ENCODE measurements around the gene PORCN. TPM values are rescaled to one million over a fixed set of nuclear protein-coding genes. Genes with fewer than 3 reads are reported as not detected.

Gene PORCN
- total RNA-seq, 1 experiment from 2014 or later = 12.9 TPM

DNA sequence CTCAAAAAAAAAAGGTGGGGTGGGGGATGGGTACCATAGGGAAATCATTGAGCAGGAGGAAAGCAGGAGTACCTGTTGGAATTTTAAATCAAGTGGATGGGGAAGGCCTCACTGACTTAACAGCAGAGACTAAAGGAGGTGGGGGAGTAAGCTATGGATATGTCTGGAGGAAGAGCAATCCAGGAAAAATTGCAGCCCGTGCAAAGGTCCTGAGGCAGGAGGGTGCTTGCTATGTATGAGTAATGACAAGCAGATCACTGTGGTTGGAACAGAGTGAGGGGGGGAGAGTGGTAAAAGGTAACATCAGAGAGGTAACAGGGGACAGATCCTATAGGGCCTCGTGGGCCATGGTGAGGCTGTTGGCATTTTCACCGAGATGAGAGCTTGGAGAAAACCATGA lies 28.6 kb upstream of the PORCN start:
- Histone ChIP-seq H3K4me2 (ENCODE audit: low read length) (no peak overlapping the region), H3K36me3 (ENCODE audit: control insufficient read depth in 1 of 2, insufficient read depth in 2 of 2, low read length in 2 of 2) (peaks cover 4 to 9% of the 10 kb centered on the region in 2 experiments; a peak in 2 of 4 replicates), H3K4me1 (ENCODE audit: control insufficient read depth in 1 of 2, insufficient read depth in 2 of 2, low read length in 2 of 2) (peaks cover 0 to 8% of the 10 kb centered on the region in 2 experiments; a peak in 2 of 4 replicates), H3K4me3 (replicated peaks in 1 of 2; ENCODE audit: low read depth in 1 of 2, low read length in 2 of 2) (no peak overlapping the region), H3K9me2 (ENCODE audit: insufficient read depth) (no peaks in the 10 kb centered on the region), H3K9ac (ENCODE audit: low read length) (no peak overlapping the region), H4K20me1 (ENCODE audit: insufficient read depth) (no peaks in the 10 kb centered on the region), H2AFZ (ENCODE audit: low read depth, low read length, poor library complexity, severe bottlenecking) (no peak overlapping the region), H3K27me3 (ENCODE audit: insufficient read depth, low read length) (no peaks in the 10 kb centered on the region), H3K9me3 (ENCODE audit: control insufficient read depth in 1 of 2, insufficient read depth in 1 of 2, low read depth in 1 of 2, low read length in 2 of 2) (no peaks in the 10 kb centered on the region), H3K27ac (ENCODE audit: low read depth, low read length) (no peak overlapping the region), H3K79me2 (ENCODE audit: insufficient read depth, low read length) (peaks cover 41% of the 10 kb centered on the region)
- DNase-seq (ENCODE audit: low read depth, low spot score) (no peak), ATAC-seq (no peak)
- CTCF ChIA-PET = no interaction called here
- TF ChIP-seq SP1 (IDR thresholded peaks at IDR 0.05; ENCODE audit: low read depth) (no peak), POLR2A (IDR thresholded peaks at IDR 0.05; ENCODE audit: borderline replicate concordance, extremely low read depth, insufficient read depth, insufficient read length) (no peak), EZH2phosphoT487 (IDR thresholded peaks at IDR 0.05; ENCODE audit: borderline replicate concordance) (no peak), FOSL1 (IDR thresholded peaks at IDR 0.05; ENCODE audit: low read depth) (no peak), ELF1 (IDR thresholded peaks at IDR 0.05; ENCODE audit: borderline replicate concordance, low read depth) (no peak), EZH2 (IDR thresholded peaks at IDR 0.05) (no peak), MAX (IDR thresholded peaks at IDR 0.05) (no peak), POLR2AphosphoS5 (IDR thresholded peaks at IDR 0.05; ENCODE audit: low read depth, low read length) (no peak), YY1 (IDR thresholded peaks at IDR 0.05; ENCODE audit: extremely low read depth, insufficient replicate concordance, low read depth, low read length) (no peak), ZNF274 (IDR thresholded peaks at IDR 0.05; ENCODE audit: low read depth, low read length) (no peak), SRF (IDR thresholded peaks at IDR 0.05; ENCODE audit: low read depth) (no peak), EGR1 (IDR thresholded peaks at IDR 0.05; ENCODE audit: low read depth) (no peak), CEBPB (IDR thresholded peaks at IDR 0.05; ENCODE audit: low read depth) (no peak), TCF7L2 (IDR thresholded peaks at IDR 0.05; ENCODE audit: borderline replicate concordance, extremely low read depth, insufficient read depth, insufficient read length) (no peak), RAD21 (IDR thresholded peaks at IDR 0.05; ENCODE audit: low read depth) (no peak)
- TF ChIP-seq, protein P1, sequence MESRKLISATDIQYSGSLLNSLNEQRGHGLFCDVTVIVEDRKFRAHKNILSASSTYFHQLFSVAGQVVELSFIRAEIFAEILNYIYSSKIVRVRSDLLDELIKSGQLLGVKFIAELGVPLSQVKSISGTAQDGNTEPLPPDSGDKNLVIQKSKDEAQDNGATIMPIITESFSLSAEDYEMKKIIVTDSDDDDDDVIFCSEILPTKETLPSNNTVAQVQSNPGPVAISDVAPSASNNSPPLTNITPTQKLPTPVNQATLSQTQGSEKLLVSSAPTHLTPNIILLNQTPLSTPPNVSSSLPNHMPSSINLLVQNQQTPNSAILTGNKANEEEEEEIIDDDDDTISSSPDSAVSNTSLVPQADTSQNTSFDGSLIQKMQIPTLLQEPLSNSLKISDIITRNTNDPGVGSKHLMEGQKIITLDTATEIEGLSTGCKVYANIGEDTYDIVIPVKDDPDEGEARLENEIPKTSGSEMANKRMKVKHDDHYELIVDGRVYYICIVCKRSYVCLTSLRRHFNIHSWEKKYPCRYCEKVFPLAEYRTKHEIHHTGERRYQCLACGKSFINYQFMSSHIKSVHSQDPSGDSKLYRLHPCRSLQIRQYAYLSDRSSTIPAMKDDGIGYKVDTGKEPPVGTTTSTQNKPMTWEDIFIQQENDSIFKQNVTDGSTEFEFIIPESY (IDR thresholded peaks at IDR 0.05; ENCODE audit: extremely low read depth, insufficient replicate concordance, low read length) = no peak
- TF ChIP-seq, protein P2, sequence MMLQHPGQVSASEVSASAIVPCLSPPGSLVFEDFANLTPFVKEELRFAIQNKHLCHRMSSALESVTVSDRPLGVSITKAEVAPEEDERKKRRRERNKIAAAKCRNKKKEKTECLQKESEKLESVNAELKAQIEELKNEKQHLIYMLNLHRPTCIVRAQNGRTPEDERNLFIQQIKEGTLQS (IDR thresholded peaks at IDR 0.05) = no peak
- TF ChIP-seq, protein P3, sequence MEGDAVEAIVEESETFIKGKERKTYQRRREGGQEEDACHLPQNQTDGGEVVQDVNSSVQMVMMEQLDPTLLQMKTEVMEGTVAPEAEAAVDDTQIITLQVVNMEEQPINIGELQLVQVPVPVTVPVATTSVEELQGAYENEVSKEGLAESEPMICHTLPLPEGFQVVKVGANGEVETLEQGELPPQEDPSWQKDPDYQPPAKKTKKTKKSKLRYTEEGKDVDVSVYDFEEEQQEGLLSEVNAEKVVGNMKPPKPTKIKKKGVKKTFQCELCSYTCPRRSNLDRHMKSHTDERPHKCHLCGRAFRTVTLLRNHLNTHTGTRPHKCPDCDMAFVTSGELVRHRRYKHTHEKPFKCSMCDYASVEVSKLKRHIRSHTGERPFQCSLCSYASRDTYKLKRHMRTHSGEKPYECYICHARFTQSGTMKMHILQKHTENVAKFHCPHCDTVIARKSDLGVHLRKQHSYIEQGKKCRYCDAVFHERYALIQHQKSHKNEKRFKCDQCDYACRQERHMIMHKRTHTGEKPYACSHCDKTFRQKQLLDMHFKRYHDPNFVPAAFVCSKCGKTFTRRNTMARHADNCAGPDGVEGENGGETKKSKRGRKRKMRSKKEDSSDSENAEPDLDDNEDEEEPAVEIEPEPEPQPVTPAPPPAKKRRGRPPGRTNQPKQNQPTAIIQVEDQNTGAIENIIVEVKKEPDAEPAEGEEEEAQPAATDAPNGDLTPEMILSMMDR (IDR thresholded peaks at IDR 0.05 in 2 of 3, conservative IDR thresholded peaks at IDR 0.05 in 1 of 3; ENCODE audit: borderline replicate concordance in 1 of 3, insufficient read depth in 1 of 3, low read depth in 2 of 3, low read length in 2 of 3) = no peak
- RAD21 ChIA-PET (ENCODE audit: low non-redundant PET in 1 of 2, low total read pairs in 2 of 2, uncharacterized antibody in 2 of 2, unreplicated experiment in 2 of 2) = no interaction called here
- BruUV-seq (replicated peaks) = no TSS peak
- intact Hi-C loops (cut with micrococcal nuclease) = no loop called here
- POLR2A ChIA-PET = no interaction called here
